GM19351 (cell line): ENCODE data around the gene UCHL5.
A peak's percentile ranks its signal among the peaks of the same experiment; 100 is the strongest.

Experiments used
- ATAC-seq: cut with Tn5 transposase; IDR thresholded peaks from one replicate; pipeline ENCODE4 v1.9.1; 2021; ENCODE audit warnings: mild to moderate bottlenecking, moderate library complexity; ENCODE audit not compliant: unreplicated experiment

The UCHL5 gene

GRCh38 chr1:193059282-193060114, at the start of gene UCHL5, which contains the start of gene RO60:
Gene UCHL5 (minus strand): TSS chr1:193059360. CDS start chr1:193059260, 100 bp downstream.
Gene RO60 (plus strand): TSS chr1:193059612. CDS start chr1:193069055, 9,443 bp downstream.
- ATAC-seq, result peak; percentile 85

DNA sequence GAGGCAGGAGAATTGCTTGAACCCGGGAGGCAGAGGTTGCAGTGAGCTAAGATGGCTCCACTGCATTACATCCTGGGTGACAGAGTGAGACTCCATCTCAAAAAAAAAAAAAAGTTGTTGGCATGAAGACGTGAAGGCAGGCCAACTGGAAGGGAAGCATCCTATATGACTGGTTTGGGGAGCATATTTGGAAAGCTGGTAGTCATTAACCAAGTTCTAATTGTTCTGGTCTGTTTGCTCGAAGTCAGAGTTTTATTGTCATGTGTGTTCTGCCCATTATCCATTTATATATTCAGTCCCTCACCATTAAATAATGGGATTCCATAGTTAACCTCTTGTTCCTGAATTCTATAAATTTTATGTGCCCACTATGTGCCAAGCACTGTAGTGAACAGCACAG, 49.3 kb upstream of the UCHL5 start:
- no peak for ATAC-seq

DNA sequence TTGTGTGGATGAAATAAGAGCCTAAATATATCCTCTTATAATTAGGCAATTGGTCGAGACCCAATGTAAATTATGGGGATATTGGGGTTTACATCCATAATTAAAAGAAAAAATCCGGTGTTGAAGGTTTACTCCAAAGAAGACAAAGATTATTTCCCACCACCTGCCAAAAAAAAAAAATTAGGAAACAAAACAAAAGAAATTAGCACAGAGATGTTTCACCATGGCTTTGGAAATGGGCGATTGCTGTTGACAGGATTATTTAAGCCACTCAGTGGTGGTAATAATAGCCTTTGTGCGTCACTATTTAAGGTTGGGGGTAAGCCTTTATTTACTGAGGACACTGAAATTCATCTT, 46.6 kb upstream of the UCHL5 start:
- no peak for ATAC-seq

DNA sequence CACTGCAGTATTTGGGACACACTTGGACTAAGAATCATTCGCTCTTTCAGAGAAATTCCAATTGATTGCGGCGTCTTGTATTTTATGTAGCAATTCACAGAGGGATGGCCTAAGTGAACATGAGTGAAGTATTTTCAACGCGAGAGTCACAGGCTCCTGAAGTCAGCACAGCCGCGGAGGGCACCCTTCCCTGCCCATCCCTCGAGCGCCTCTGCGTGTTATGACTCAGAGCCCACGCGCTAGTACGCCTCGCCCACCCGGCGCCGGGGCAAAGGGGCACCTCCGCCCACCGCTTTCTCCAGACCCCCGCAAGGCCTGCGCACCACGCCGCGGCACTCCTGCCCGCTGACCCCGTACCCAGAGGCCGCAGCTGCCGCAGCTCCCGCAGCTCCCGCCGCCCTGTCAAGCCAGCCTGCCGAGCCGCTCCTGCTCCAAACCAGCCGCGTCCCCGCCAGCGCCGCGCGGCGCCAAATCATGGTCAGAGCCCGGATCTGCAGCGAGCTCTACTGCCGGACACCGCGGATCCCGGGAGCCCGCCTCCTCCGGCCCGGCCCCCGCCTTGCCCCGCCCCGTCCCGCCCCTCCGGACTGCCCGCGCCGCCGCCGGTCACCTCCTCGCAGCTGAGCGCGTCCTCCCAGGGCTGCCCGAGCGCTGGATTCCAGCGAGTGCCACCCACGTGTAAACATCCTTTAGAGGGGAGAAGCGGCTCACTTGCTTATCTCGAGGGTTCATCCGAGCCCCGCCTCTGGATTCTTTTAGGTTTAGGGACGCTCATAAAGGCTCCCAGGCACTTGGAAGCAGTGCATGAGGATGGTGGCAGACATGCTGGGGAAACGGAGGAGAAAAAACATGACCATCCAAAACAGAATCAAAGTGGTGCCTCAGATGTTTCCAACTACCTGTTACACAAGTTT, 46.0 kb upstream of the UCHL5 start, which contains the start of gene GLRX2:
Gene GLRX2, minus strand, starts transcription at position 508 of the 914 bp plus-strand sequence. Its CDS starts 32 bp downstream, at position 476.
- peak; percentile 84 for ATAC-seq

DNA sequence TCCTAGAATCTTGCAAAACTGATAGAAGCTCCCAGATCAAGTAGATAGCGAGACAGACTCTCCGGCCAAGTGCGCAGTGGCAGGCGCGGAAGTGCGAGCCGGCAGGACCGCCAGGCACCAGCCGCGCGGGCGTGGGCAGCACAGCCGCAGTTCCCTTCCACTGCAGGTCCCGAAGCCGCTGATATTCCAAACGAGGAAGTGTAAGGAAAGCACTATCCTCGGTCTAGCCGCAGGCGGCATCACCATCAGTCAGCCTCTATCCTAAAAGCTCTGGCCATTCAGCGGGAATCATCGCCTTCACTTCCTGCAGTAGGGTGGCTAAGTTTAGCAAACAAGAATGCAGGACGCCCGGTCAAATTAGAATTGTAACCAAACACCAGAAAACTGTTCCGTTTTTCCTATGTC, 45.3 kb upstream of the UCHL5 start:
- peak; percentile 41 for ATAC-seq

GRCh38 chr1:193103759-193104501, 44.8 kb upstream of the UCHL5 start:
- ATAC-seq, result no peak

DNA sequence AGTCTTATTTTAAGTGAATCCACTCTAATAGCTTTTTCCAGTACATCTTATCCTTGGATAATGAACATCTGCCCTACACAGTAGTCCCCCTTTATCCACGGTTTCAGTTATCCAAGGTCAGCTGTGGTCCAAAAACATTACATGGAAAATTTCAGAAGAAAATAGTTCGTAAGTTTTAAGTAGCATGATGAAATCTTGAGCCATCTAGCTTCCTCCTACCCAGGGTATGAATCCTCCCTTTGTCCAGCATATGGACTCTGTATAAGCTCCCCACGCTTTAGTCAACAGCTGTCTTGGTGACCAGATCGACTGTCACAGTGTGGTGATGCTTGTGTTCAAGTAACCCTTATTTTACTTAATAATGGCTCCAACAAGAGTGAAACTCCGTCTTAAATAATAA, 43.5 kb upstream of the UCHL5 start:
- ATAC-seq, result no peak

- no peak for ATAC-seq
Observed at GRCh38 chr1:193094112-193094511, 35.0 kb upstream of the UCHL5 start.

DNA sequence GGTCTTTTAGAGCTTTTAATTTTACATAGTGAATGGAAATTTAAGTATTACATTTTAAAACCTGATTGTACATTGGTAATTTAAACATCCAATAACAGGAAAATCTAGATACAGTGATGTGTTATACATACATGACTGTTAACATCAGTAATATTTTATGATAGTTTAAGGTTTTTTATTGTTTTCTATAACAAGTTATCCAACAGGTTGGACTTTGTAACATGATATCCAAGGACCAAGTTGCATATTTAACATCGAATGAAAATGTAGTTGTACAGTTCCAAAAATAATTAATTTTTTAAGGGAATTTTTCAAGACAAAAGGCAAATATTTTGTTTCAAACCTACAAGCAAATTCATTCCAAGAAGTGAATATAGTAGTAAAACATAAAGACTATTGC, 31.7 kb upstream of the UCHL5 start:
- no peak for ATAC-seq

GRCh38 chr1:193087893-193088292, 28.7 kb upstream of the UCHL5 start:
- no peak for ATAC-seq

GRCh38 chr1:193086342-193086741, 27.2 kb upstream of the UCHL5 start:
- ATAC-seq, result no peak

DNA sequence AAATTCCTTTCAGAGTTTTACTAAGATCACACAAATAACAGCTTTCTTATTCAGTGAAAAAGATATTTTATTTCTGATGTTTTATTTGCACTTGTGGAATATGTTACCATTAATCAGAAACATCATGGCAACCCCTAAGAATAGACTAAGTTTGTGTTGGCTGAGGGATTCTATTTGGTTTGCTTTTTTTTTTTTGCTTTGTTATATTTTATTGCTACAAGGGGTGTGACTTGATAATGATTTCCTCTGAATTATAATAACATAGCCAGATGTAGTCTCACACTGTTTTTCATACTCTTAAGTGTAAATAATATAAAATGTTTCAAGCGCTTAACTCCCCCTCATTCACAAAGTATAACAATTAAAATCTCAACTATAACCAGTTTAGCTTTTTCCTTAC, 26.1 kb upstream of the UCHL5 start:
- ATAC-seq, result no peak

GRCh38 chr1:193083365-193084088, 24.4 kb upstream of the UCHL5 start:
- ATAC-seq, result peak; percentile 99

DNA sequence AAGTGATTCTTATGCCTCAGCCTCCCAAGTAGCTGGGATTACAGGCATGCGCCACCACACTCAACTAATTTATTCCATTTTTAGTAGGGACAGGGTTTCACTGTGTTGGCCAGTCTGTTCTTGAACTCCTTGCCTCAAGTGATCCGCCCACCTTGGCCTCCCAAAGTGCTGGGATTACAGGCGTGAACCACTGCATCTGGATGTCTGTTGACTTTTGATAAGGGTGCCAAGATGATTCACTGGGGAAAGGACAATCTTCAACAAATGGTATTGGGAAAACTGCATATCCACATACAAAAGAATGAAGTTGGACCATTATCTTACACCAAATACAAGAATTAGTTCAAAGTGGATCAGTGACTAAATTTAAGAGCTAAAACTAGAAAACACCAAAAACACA, 20.0 kb upstream of the UCHL5 start:
- no peak for ATAC-seq

GRCh38 chr1:193077991-193078390, 18.8 kb upstream of the UCHL5 start:
- no peak for ATAC-seq

DNA sequence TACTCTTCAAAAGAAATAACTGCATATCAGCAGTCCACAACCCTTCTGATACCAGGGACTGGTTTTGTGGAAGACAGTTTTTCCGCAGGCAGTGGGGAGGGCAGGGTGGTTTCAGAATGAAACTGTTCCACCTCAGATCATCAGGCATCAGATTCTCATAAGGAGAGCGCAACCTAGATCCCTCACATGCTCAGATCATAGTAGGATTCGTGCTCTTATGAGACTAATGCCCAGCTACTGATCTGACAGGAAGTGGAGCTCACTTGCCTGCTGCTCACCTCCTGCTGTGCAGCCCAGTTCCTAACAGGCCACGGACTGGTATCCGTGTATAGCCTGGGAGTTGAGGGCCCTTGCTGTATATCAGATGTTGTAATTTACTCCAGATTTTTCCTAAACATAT, 11.8 kb upstream of the UCHL5 start:
- ATAC-seq, result no peak

GRCh38 chr1:193070386-193070753, 11.2 kb upstream of the UCHL5 start:
- ATAC-seq, result peak; percentile 38

DNA sequence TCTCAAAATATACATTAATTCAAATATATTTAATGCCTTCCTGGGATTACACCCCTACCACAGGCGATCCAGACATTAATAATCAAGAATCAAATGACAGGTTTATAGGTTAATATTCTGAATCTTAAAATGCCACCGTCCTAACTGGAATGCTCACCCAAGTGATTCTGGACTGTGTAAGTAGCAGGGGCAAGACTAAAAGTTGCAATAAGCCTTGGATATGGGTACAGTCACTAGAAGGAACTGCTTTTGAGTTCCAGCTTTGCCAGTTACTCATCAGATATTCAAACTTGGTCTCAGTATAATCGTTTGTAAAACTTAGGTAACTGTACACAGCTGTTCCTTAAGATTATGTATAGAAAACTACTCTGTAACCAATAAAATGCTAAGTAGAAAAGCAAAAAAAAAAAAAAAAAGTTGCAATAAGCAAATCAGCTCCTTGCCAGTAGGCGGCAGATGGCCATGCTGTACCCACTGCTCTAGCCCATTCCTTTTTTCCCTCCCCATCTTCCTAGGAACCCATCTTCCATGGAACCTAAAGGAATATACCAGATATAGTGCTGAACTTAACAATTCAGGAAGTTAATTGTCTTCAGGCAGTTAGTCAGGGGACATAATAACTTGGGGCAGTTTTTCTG, 10.7 kb upstream of the UCHL5 start:
- ATAC-seq, result no peak

- no peak for ATAC-seq
Observed at GRCh38 chr1:193068013-193068412, 8.9 kb upstream of the UCHL5 start.

GRCh38 chr1:193066606-193067005, 7.4 kb upstream of the UCHL5 start:
- ATAC-seq, result no peak
